ACC112 (cell line): ENCODE results near the gene FAF1.
"Not testable (repeated sequence)": the region's sequence is repeated elsewhere in the genome, so short reads cannot be mapped to it uniquely, and the experiment has no call there.

Experiments used
- H2AFZ ChIP-seq: fragments of 200-600 bp; sonication (generic); one replicate; pipeline ENCODE4 v1.6.0; 2017; ENCODE audit warnings: antibody characterized with exemption, low read length; ENCODE audit not compliant: unreplicated experiment
- H3K27ac ChIP-seq: fragments of 200-600 bp; sonication (generic); 2 replicates; pipeline ENCODE4 v1.5.1; 2014; ENCODE audit warnings: low read depth, mild to moderate bottlenecking, antibody characterized with exemption, low read length, moderate library complexity
- H3K27me3 ChIP-seq: fragments of 200-600 bp; sonication (generic); 2 replicates; pipeline ENCODE4 v1.6.1; 2014; ENCODE audit warnings: mild to moderate bottlenecking, antibody characterized with exemption, low read length, moderate library complexity, mixed read lengths; ENCODE audit not compliant: insufficient read depth
- H3K36me3 ChIP-seq: fragments of 200-600 bp; sonication (generic); 2 replicates; pipeline ENCODE4 v1.6.1; 2016; ENCODE audit warnings: mild to moderate bottlenecking, antibody characterized with exemption, low read length, moderate library complexity, mixed read lengths; ENCODE audit not compliant: insufficient read depth
- H3K4me1 ChIP-seq: fragments of 200-600 bp; sonication (generic); one replicate; pipeline ENCODE4 v1.6.1; 2016; ENCODE audit warnings: low read length, mixed read lengths; ENCODE audit not compliant: insufficient read depth, unreplicated experiment, control insufficient read depth
- H3K4me3 ChIP-seq: fragments of 200-600 bp; sonication (generic); 2 replicates; pipeline ENCODE4 v1.5.1; 2014; ENCODE audit warnings: mild to moderate bottlenecking, low read depth, low read length
- H3K79me2 ChIP-seq: fragments of 200-600 bp; sonication (generic); one replicate; pipeline ENCODE4 v1.6.0; 2016; ENCODE audit warnings: low read length; ENCODE audit not compliant: control insufficient read depth, unreplicated experiment, insufficient read depth

Gene FAF1

GRCh38 chr1:50727578-50727977, 232.5 kb downstream of the FAF1 start:
- not testable (repeated sequence) for H3K79me2 ChIP-seq, H3K4me1 ChIP-seq, H2AFZ ChIP-seq, H3K27ac ChIP-seq, H3K4me3 ChIP-seq, H3K36me3 ChIP-seq, H3K27me3 ChIP-seq

DNA sequence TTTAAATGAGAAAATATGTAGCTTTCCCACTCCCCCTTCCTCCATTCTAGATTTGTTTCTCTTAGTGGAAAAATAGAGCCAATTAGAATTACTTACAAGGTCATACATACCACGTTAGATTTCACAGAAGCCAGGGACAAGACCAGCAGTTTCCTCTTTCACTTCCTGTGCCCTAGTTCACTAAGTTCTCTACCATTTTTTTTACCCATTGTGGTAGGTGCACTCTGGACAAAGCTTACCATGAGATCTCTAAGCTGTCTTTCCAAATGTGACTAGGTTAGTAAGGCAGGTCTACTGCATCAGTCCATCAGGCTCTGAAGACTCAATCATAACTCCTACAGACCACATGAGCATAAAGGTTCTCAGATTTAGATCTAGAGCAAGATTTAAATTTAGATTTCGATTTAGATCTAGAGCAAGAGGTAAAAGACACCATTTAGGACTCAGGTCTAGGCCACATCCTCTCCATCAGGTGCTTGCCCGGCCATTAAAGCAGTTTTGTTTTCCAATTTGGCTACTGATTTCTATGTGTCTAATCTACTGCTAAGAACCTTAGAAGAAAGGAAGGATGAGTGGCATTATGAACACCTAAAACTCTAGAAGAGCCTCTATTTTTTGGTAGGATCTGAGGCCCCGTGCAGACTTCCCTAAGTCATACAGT, 235.3 kb downstream of the FAF1 start:
- Histone ChIP-seq H3K79me2 (no peaks in the 10 kb centered on the region), H2AFZ (no peak overlapping the region), H3K36me3 (no peaks in the 10 kb centered on the region), H3K27me3 (no peaks in the 10 kb centered on the region), H3K4me1 (no peaks in the 10 kb centered on the region), H3K27ac (no peak overlapping the region), H3K4me3 (no peak overlapping the region)

DNA sequence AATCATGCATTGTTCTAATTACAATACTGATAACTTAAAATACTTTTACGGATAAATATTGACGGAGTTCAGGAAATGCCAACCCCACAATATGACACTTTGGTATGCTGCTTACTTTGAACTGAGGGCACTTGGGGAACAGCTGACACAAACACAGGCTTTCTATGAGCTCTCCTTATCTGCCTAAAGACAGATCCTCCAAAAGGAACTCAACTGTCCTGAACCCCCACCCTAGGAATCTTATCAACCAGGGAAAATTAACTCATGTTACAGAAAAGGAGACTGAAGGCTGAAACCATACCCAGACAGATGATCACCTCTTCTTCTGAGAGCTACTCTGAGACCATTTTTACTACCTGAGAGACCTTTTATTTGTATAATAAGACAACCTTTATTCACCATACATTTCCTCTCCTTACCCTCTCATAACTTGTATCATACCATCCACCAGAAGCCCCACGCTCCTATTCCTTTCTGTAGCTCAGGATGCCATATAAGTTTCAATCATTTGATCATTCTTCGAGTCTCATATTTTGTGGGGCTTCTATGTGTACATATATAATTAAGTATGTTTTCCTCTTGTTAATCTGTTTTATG, 239.5 kb downstream of the FAF1 start:
- H3K27ac ChIP-seq, result no peak overlapping the region
- no peaks in the 10 kb centered on the region for H3K79me2 ChIP-seq
- no peaks in the 10 kb centered on the region; the same call in 1 of the 2 replicates for H3K36me3 ChIP-seq
- no peaks in the 10 kb centered on the region for H3K4me1 ChIP-seq
- no peak overlapping the region for H3K4me3 ChIP-seq
- H3K27me3 ChIP-seq, result no peaks in the 10 kb centered on the region
- H2AFZ ChIP-seq, result no peak overlapping the region

DNA sequence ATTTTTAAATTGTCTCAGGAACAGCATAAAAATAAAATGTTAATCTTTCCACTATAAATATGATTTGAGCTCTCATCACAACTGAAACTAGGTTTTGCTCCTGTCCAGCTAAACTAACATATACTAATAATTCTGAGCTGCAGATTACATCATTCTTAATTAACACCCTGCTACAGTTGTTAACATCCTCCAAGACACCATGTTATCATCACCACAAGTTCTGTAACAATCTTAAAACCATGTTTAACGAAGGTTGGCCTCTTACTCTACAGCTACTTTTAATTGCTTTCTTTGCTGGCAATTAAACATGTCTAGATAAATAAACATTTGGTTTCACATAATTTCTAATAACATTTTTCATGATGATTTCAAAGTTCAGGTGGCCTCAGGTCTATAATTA, 240.9 kb downstream of the FAF1 start:
- H3K4me3 ChIP-seq, result no peak overlapping the region
- no peaks in the 10 kb centered on the region; the same call in 1 of the 2 replicates for H3K36me3 ChIP-seq
- H3K4me1 ChIP-seq, result no peaks in the 10 kb centered on the region
- H3K27me3 ChIP-seq, result no peaks in the 10 kb centered on the region
- no peak overlapping the region for H2AFZ ChIP-seq
- H3K79me2 ChIP-seq, result no peaks in the 10 kb centered on the region
- no peak overlapping the region for H3K27ac ChIP-seq

DNA sequence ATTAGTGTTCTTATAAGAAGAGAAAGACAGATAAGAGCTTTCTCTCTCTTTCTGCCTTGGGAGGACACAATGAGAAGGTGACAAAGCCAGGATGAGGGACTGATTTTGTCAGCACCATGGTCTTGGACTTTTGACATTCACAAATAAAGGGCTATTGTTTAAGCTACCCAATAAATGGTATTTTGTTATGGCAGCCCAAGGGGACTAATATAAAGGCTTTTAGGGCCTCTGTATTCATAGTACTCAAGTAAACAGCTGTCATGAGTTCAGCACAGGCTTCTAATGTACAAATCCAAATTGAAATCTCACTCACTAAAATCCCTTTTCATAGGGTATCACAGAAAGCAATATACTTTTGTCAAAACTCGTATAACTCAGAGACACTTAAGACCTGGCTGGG, 242.7 kb downstream of the FAF1 start:
- Histone ChIP-seq H3K27me3 (no peaks in the 10 kb centered on the region), H3K36me3 (no peaks in the 10 kb centered on the region; the same call in 1 of the 2 replicates), H3K4me3 (no peak overlapping the region), H3K4me1 (no peaks in the 10 kb centered on the region), H3K27ac (no peak overlapping the region), H3K79me2 (no peaks in the 10 kb centered on the region), H2AFZ (no peak overlapping the region)

GRCh38 chr1:50716455-50716854, 243.6 kb downstream of the FAF1 start:
- H3K79me2 ChIP-seq, H3K36me3 ChIP-seq, H3K27ac ChIP-seq, H3K27me3 ChIP-seq, H2AFZ ChIP-seq, H3K4me1 ChIP-seq, H3K4me3 ChIP-seq: not testable (repeated sequence)

GRCh38 chr1:50710099-50710498, 250.0 kb downstream of the FAF1 start:
- no peak overlapping the region for H2AFZ ChIP-seq

DNA sequence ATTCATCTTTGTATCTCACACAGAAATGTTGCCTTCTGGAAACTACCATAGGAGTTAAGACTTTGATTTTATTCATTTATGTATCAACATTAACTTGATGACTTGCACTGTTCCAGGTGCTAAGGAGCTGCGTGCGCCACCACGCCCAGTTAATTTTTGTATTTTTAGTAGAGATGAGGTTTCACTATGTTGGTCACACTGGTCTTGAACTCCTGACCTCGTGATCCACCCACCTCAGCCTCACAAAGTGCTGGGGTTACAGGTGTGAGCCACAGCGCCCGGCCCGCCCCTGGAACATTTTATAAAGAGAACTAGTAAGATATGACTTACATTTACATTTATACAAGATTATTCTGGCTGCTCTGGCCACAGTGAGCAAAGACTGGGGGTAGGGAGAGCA, 252.2 kb downstream of the FAF1 start:
- H3K79me2 ChIP-seq, result no peaks in the 10 kb centered on the region
- no peaks in the 10 kb centered on the region for H3K4me1 ChIP-seq
- no peaks in the 10 kb centered on the region for H3K36me3 ChIP-seq

More at GRCh38 chr1:50710099-50710498, 250.0 kb downstream of the FAF1 start:
- no peaks in the 10 kb centered on the region for H3K27me3 ChIP-seq
- H3K4me3 ChIP-seq, result no peak overlapping the region
- no peaks in the 10 kb centered on the region for H3K79me2 ChIP-seq
- H3K27ac ChIP-seq, result no peak overlapping the region
- H3K4me1 ChIP-seq, result no peaks in the 10 kb centered on the region
- no peaks in the 10 kb centered on the region for H3K36me3 ChIP-seq

DNA sequence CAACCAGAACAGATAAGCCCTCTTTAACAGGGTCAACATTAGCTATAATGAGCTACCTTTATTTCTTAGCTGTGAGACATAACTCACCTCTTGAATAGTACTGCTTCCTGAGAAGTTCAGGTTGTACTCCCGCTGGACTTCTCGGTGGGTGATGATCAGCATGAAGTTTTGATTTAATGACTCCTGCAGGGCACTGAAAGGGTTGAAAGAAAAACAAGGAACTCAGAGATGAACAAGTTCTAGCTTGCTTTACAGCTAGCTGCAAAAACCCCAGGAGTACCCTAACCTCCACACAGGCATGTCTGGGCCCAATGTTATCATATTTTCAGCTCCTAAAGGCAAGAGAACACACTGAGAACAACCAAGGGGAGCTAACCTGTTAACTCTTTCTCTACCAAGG, 254.4 kb downstream of the FAF1 start:
- no peaks in the 10 kb centered on the region for H3K36me3 ChIP-seq
- H3K4me3 ChIP-seq, result no peak overlapping the region
- H2AFZ ChIP-seq, result no peak overlapping the region
- H3K4me1 ChIP-seq, result no peaks in the 10 kb centered on the region
- H3K27ac ChIP-seq, result no peak overlapping the region
- H3K79me2 ChIP-seq, result no peaks in the 10 kb centered on the region
- H3K27me3 ChIP-seq, result no peaks in the 10 kb centered on the region

More for the DNA sequence above, 252.2 kb downstream of the FAF1 start:
- Histone ChIP-seq H3K27me3 (no peaks in the 10 kb centered on the region), H3K27ac (no peak overlapping the region), H2AFZ (no peak overlapping the region), H3K4me3 (no peak overlapping the region)

DNA sequence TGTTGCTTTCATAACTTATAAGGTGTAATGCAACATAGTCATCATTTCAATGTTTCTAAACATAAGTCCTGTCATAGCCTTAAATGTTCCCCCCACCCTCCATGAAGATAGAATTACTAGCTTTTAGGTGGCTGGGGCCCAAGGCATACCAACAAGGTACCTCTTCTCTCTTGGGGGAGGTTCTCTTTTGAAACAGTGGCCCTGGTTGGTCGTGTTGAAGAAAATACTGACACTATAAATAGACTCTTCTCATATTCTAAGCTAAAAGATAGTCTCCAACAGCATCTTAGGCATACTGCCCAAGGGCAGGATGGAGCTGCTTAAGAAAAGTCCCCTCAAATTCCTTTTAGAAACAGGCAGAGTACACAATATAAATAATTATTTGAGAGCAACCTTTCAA, 255.0 kb downstream of the FAF1 start:
- H3K4me3 ChIP-seq, result no peak overlapping the region
- no peaks in the 10 kb centered on the region for H3K4me1 ChIP-seq
- no peaks in the 10 kb centered on the region for H3K79me2 ChIP-seq
- no peak overlapping the region for H3K27ac ChIP-seq
- no peak overlapping the region for H2AFZ ChIP-seq
- H3K36me3 ChIP-seq, result no peaks in the 10 kb centered on the region
- H3K27me3 ChIP-seq, result no peaks in the 10 kb centered on the region

DNA sequence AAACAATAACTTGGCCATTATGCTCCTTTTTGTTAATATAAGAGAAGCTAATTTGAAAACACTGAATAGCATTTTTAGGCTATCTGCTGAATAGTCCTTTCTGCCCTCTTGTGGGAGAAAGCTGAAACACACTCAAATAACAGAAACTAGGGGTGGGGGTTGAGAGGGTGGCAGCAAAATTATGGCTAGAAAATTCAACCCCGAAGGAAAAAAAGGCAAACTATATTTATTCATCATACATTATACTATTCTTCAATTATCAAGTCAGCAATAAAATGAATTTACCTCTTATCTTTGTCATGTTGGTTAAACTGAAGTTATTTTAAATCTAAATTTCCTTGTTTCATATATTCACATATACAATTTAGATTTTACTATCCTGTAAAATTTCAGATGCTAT, 255.9 kb downstream of the FAF1 start:
- H3K79me2 ChIP-seq, result no peaks in the 10 kb centered on the region
- no peak overlapping the region for H2AFZ ChIP-seq
- H3K27ac ChIP-seq, result no peak overlapping the region
- H3K4me3 ChIP-seq, result no peak overlapping the region
- H3K36me3 ChIP-seq, result no peaks in the 10 kb centered on the region
- no peaks in the 10 kb centered on the region for H3K27me3 ChIP-seq
- H3K4me1 ChIP-seq, result no peaks in the 10 kb centered on the region
